PFSK-1 (cell line): Measurements from ENCODE around the gene FPR1.

Experiments used
- POLR2AphosphoS5 ChIP-seq: IDR thresholded peaks from 2 replicates; pipeline ENCODE4 v1.6.1; 2012; ENCODE audit warnings: low read depth, mild to moderate bottlenecking, control low read depth, low read length, moderate library complexity
- REST ChIP-seq, 2 experiments: IDR thresholded peaks; 2 replicates each; pipeline versions ENCODE4 v1.6.1 to v1.8.0; 2011 to 2012; ENCODE audit warnings: low read depth in 2 of 2, low read length in 2 of 2, control low read depth in 1 of 2, inconsistent platforms in 1 of 2, mild to moderate bottlenecking in 1 of 2, moderate library complexity in 1 of 2; ENCODE audit not compliant: insufficient read depth in 1 of 2

DNA sequence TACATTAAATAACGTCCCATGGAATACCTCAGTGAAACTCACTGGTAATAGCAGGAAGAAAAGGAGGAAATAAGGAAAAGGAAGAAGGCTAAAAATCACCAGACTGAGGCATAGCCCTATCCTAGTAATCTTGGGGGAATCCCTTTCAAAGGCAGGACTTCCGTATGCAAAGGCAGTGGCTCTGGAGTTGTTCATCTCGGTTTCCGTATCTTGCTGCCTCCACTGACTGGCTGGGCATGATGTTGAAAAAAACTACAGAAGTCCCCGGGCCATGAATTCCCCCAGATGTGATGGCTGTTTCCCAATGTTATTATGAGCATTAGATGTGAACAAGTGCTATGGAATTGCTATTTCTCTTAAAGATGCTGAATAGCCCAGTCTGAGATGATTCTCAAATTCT is 14.8 kb upstream of the FPR1 start:
- no peak for TF ChIP-seq REST (IDR thresholded peaks at IDR 0.05; ENCODE audit: insufficient read depth in 1 of 2, low read depth in 2 of 2, low read length in 2 of 2)
- TF ChIP-seq POLR2AphosphoS5: no peak
